ELF-1 (cell line): Measurements from ENCODE around the gene MYO1E.

ENCODE experiments used
- DNase-seq: peaks from one replicate; pipeline ENCODE4 v3.0.0-alpha.2; 2016; ENCODE audit warnings: low read depth, low spot score

Gene MYO1E

GRCh38 chr15:59230531-59231055 is 142.1 kb downstream of the MYO1E start:
- no peak for DNase-seq

DNA sequence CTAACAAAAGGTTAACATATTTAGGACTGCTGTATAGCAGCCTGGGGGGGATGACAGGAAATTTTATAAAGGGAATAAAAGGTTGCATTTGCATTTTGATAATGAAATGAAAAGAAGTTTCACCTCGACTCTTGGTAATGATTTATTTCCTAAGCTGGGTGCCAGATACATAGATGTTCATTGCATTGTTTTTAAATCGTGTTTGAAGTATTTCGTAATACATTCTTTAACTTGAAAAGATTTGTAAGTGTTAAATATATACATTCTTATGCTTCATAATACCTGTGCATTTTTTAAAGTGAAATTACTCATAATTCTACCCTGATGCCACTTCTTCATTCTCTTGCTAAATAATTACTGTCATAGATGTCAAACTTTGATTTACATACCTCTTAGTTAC is 143.2 kb downstream of the MYO1E start:
- DNase-seq, result no peak

GRCh38 chr15:59229015-59229414 is 143.7 kb downstream of the MYO1E start:
- no peak for DNase-seq

- peak; percentile 30 for DNase-seq
Observed at GRCh38 chr15:59227021-59227420, 145.7 kb downstream of the MYO1E start.

- DNase-seq, result no peak
Observed at GRCh38 chr15:59224474-59224873, 148.2 kb downstream of the MYO1E start.

GRCh38 chr15:59223736-59224135 is 148.9 kb downstream of the MYO1E start:
- no peak for DNase-seq

DNA sequence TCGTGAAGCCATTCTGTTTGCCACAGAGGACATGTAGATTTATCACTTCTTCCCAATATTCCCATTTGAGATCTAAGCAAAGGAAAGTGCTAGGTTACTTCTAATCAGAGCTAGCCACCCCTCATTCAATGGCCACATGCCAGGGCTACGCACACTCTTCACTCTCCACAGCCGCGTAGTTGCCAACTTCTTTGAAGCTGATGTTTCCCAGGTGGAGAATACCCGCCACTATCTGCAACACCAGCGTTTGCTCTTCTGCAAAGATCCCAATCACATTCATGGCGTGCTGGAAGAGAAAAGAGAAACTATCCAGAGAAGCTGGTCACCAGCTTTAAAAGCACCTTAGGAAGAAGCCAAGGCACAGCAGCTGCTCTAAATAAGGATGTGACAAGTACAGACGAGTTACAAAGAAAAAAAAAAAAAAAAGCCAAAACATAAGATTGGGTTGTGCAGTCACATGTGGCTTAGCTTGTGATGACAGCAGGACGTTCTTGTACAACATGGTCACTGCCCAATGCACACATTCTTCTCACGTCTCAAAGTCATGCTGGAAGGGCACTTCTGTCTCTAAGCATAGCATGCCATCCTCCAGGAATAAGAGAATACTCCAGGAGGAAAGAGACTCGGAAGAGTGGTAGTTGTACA is 149.6 kb downstream of the MYO1E start:
- no peak for DNase-seq

- no peak for DNase-seq
Observed at GRCh38 chr15:59221511-59222505, 150.9 kb downstream of the MYO1E start.

GRCh38 chr15:59218710-59219109 is 154.0 kb downstream of the MYO1E start:
- no peak for DNase-seq

GRCh38 chr15:59217876-59218498 is 154.7 kb downstream of the MYO1E start:
- no peak for DNase-seq

DNA sequence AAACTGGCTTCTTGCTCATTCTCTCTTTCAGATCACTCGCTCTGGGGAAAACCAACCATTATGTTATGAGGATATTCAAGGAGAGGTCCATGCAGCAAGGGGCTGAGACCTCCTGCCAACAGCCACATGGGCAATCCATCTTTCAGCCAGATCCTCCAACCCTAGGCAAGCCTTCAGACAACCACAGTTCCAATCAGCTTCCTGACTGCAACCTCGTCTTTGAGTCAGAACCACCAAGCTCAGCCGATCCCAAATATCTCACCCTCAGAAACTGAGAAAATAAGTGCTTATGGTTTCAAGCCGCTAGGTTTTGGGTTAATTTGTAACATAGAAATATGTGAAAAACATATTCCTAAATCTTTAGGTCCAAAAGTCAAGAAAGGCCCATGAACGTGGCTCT is 155.8 kb downstream of the MYO1E start:
- no peak for DNase-seq

DNA sequence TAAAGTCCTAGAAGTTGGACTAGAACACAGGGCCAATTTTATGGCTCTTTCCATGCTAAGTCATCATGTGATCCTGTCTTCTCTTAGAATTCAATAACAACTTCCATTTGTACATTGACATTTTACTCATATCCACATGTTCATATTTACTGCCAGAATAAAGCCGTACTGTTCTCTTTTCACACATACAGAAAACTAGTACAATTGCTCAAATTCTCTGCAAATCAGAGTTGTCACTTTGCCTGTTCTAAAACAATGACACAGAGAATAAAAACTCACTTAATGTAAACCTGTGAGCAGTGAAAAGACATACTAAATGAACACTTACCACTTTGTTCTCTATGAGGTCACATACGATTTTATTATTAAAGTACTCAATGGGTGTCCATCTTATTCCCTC is 162.5 kb downstream of the MYO1E start:
- no peak for DNase-seq

- peak; percentile 11 for DNase-seq
Observed at GRCh38 chr15:59208613-59209249, 163.9 kb downstream of the MYO1E start.

DNA sequence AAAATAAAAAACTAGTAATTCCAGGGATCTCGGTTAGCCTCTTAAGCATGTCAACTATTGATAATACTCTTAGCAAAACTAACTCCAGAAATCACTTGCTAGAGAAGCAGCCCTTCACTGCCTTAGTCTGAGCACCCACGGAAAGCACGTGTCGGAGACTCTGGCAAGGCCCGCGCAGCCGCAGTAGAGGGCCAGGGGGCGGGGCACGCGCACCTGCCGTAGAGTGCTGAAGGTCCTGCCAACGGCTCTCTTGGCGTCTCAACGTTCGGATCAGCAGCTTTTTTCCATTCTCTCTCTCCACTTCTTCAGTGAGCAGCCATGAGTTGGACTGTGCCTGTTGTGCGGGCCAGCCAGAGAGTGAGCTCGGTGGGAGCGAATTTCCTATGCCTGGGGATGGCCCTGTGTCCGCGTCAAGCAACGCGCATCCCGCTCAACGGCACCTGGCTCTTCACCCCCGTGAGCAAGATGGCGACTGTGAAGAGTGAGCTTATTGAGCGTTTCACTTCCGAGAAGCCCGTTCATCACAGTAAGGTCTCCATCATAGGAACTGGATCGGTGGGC is 166.0 kb downstream of the MYO1E start, which contains the start of gene LDHAL6B:
Gene LDHAL6B (plus strand): TSS at position 221 of the 561 bp plus-strand sequence. CDS start 98 bp downstream, at position 319.
- DNase-seq, result no peak

- DNase-seq, result no peak
Observed at GRCh38 chr15:59205839-59206622, 166.6 kb downstream of the MYO1E start.

DNA sequence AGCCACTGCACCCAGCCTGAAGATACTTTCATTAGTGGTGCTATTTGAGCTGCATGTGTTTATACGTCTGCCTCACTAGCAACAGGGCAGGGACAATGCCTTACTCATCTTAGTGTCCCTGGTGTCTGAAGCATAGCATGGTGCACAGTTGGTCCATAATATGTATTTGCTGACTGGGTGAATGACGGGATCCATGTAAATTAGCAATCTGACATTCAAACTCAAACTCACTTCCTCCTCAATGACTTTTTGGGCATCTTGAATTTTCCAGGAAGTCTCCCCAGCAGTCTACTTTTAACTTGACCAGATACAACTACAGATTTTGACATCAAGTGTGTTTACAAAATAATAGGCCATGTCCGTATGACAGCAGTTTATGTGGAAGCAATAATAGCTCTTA is 169.0 kb downstream of the MYO1E start:
- DNase-seq, result no peak

GRCh38 chr15:59203008-59203407 is 169.7 kb downstream of the MYO1E start:
- no peak for DNase-seq

DNA sequence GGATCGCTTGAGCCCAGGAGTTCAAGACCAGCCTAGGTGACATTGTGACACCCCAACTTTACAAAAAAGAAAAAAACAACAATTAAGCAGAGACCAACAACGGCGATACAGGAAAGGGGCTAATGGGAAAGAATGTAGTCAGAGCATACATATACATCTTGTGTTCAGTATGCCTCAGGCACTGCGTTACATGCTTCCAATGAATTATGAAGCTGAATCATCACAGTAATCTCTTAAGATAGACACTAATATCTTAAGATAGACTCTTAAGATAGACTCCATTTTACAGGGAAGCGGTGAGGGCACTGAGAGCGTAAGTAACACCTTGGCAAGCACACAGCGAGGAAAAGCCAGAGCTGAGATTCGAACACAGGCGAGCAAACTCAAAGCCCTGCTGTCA is 172.1 kb downstream of the MYO1E start:
- no peak for DNase-seq

GRCh38 chr15:59199626-59200465 is 172.8 kb downstream of the MYO1E start:
- DNase-seq, result no peak
